ENCODE results near the gene MYPN. TPM values are rescaled to one million over a fixed set of nuclear protein-coding genes. Genes with fewer than 3 reads are reported as not detected.

Gene MYPN
- total RNA-seq, 4 donors from 2014 or later, result 0.16 TPM; not detected in 3

- Histone ChIP-seq H3K36me3 (no peaks in the 10 kb centered on the region), H3K4me3 (no peak overlapping the region), H3K27me3 (no peaks in the 10 kb centered on the region), H3K27ac (no peak overlapping the region), H3K9me3 (no peaks in the 10 kb centered on the region), H3K4me1 (no peaks in the 10 kb centered on the region)
- WGBS, result 86% methylated on average over 4 of the region's 4 CpGs
- TF ChIP-seq POLR2AphosphoS5 (IDR thresholded peaks at IDR 0.05) (no peak), POLR2A (IDR thresholded peaks at IDR 0.05) (no peak), CTCF (IDR thresholded peaks at IDR 0.05) (no peak), EP300 (IDR thresholded peaks at IDR 0.05) (no peak)
- DNase-seq (ENCODE audit: low spot score in 2 of 2), result no peak
These were observed 109.5 kb downstream of the MYPN start for GRCh38 chr10:68218786-68219185.

DNA sequence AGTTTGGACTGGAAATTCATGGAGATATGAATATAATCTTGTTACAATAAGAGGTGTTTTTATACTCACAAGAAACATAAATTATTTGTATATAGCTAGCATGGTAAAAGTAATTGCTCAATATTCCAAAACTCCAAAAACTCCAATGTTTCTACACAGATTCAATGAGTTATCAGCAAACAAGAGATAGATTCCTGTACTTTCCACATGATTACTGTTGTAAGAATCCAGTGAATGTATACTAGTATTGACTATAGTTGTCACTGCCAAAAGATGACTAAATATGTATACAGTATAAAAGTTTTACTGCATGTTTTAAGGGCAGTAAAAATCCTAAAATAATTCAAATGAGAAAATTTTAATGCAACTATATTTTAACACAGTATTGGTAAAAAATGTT, 111.9 kb downstream of the MYPN start:
- no peak for DNase-seq (ENCODE audit: low spot score in 2 of 2)
- Histone ChIP-seq H3K4me1 (no peaks in the 10 kb centered on the region), H3K36me3 (no peaks in the 10 kb centered on the region), H3K27me3 (no peaks in the 10 kb centered on the region), H3K4me3 (no peak overlapping the region), H3K27ac (no peak overlapping the region), H3K9me3 (no peaks in the 10 kb centered on the region)
- TF ChIP-seq EP300 (IDR thresholded peaks at IDR 0.05) (no peak), POLR2AphosphoS5 (IDR thresholded peaks at IDR 0.05) (no peak), POLR2A (IDR thresholded peaks at IDR 0.05) (no peak), CTCF (IDR thresholded peaks at IDR 0.05) (no peak)

GRCh38 chr10:68222391-68222790, 113.1 kb downstream of the MYPN start:
- H3K4me3 ChIP-seq, result no peak overlapping the region
- no peak for TF ChIP-seq EP300 (IDR thresholded peaks at IDR 0.05)
- no peak for TF ChIP-seq CTCF (IDR thresholded peaks at IDR 0.05)
- no peak for TF ChIP-seq POLR2A (IDR thresholded peaks at IDR 0.05)
- no peak for TF ChIP-seq POLR2AphosphoS5 (IDR thresholded peaks at IDR 0.05)
- WGBS, result 63% methylated on average over 2 of the region's 2 CpGs
- H3K27ac ChIP-seq, result no peak overlapping the region
- no peaks in the 10 kb centered on the region for H3K4me1 ChIP-seq
- H3K36me3 ChIP-seq, result no peaks in the 10 kb centered on the region
- H3K9me3 ChIP-seq, result no peaks in the 10 kb centered on the region
- H3K27me3 ChIP-seq, result no peaks in the 10 kb centered on the region
- DNase-seq (ENCODE audit: low spot score in 2 of 2), result no peak

- no peak for DNase-seq (ENCODE audit: low spot score in 2 of 2)
- 74% methylated on average over 3 of the region's 3 CpGs for WGBS
These were observed 114.4 kb downstream of the MYPN start for GRCh38 chr10:68223535-68224165.

DNA sequence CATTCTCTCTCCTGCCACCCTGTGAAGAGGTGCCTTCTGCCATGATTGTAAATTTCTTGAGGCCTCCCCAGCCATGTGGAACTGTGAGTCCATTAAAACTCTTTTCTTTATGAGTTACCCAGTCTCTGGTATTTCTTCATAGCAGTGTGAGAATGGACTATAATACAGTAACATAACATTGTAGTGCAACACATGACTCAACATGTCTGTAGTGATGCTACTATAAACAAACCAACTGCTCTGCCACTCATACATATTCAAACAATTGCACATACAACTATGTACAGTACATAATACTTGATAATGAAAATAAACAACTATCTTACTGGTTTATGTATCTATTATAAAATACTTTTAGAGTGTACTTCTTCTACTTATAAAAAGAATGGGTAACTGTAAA, 115.5 kb downstream of the MYPN start:
- Histone ChIP-seq H3K4me1 (no peaks in the 10 kb centered on the region), H3K9me3 (no peaks in the 10 kb centered on the region), H3K27me3 (no peaks in the 10 kb centered on the region), H3K27ac (no peak overlapping the region), H3K4me3 (no peak overlapping the region), H3K36me3 (no peaks in the 10 kb centered on the region)
- TF ChIP-seq POLR2A (IDR thresholded peaks at IDR 0.05) (no peak), EP300 (IDR thresholded peaks at IDR 0.05) (no peak), POLR2AphosphoS5 (IDR thresholded peaks at IDR 0.05) (no peak), CTCF (IDR thresholded peaks at IDR 0.05) (no peak)
- DNase-seq (ENCODE audit: low spot score in 2 of 2), result no peak

More at GRCh38 chr10:68223535-68224165, 114.4 kb downstream of the MYPN start:
- TF ChIP-seq POLR2A (IDR thresholded peaks at IDR 0.05) (no peak), EP300 (IDR thresholded peaks at IDR 0.05) (no peak), CTCF (IDR thresholded peaks at IDR 0.05) (no peak)
- H3K4me3 ChIP-seq, result no peak overlapping the region
- H3K36me3 ChIP-seq, result no peaks in the 10 kb centered on the region
- no peaks in the 10 kb centered on the region for H3K4me1 ChIP-seq
- H3K27me3 ChIP-seq, result no peaks in the 10 kb centered on the region
- H3K27ac ChIP-seq, result no peak overlapping the region
- no peaks in the 10 kb centered on the region for H3K9me3 ChIP-seq

Measured in suprapubic skin (tissue), 4 donors.